Body of pancreas (tissue), 4 donors: ENCODE measurements around the gene ASCC2.

Experiments
- CTCF ChIP-seq, 7 experiments: fragments of 450-650 bp in 4 of 7; fragments of 200-600 bp in 3 of 7; sonication (generic) in 3 of 7; IDR thresholded peaks; one replicate each; pipeline ENCODE4 v1.5.1; 2016 to 2019; ENCODE audit warnings: antibody characterized with exemption in 7 of 7
- POLR2A ChIP-seq, 3 donors: fragments of 450-650 bp; IDR thresholded peaks; one replicate each; pipeline ENCODE4 v1.6.1; 2016; ENCODE audit warnings: antibody characterized with exemption in 3 of 3, mild to moderate bottlenecking in 2 of 3

GRCh38 chr22:29834046-29834445 lies 4.0 kb downstream of the ASCC2 start:
- TF ChIP-seq CTCF (IDR thresholded peaks at IDR 0.05) (no peak), POLR2A (IDR thresholded peaks at IDR 0.05) (no peak)
